NCI-H748 treated with DMSO at 0.1 percent for 48 hours (cell line): ENCODE data around the gene MSMO1.
"Not testable (repeated sequence)": the region's sequence is repeated elsewhere in the genome, so short reads cannot be mapped to it uniquely, and the experiment has no call there.

Source experiments
- DNase-seq: peaks from one replicate; lab custom pipeline; 2025; lab: John Stamatoyannopoulos, UW

Gene MSMO1

DNA sequence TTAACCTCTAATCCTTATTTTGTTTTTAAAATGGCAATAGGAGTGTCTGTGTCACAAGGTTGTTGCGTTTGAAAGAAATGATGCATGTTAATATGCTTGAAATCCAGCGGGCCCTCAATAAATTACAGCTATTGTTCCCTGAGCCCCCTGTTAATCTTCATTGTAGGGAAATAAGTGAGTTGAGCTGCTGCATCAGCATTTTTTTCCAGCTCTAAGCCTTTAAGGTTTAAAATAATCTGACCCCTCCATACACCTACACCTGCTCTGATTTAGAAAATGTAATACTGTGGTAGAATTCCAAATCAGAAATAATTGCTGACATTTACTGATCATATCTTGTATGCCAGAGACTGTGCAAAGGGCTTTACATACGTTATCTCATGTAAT is 2.6 kb upstream of the MSMO1 start:
- DNase-seq = no peak

DNA sequence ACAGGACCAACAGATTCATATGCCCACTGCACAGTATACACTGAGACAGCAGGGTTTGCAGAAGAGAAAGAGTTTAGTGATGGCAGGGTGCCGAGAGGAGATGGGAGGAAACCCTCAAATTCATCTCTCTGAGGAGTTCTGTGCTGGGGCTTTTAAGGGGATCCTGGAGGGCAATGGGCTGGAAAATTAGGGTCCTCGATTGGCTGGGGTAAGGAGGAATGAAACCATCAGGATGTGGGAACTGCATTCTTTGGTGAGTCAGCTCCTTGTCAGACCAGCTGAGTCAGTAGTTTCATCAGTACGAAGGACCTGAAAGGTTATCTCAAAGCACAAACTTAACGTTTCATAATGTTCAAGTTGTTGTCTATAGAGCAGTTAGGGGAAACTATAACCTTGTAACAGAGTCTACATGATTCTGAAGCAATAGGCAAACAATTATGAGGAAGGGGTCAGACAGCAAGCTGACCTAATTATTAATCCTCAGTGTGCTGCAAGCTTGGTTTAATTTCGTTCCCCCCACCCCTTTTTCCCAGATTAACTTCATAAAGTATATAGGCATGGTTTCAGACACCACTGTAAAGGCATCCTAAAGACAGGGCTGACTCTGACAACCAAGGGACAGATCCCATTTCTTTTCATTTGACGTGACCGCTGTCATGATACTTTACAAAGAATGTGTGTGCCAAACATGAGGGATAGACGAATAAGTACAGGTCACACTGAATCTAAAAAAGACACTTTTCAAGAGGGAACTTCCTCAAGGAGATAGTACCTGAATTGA is 1.5 kb upstream of the MSMO1 start:
- DNase-seq = no peak

DNA sequence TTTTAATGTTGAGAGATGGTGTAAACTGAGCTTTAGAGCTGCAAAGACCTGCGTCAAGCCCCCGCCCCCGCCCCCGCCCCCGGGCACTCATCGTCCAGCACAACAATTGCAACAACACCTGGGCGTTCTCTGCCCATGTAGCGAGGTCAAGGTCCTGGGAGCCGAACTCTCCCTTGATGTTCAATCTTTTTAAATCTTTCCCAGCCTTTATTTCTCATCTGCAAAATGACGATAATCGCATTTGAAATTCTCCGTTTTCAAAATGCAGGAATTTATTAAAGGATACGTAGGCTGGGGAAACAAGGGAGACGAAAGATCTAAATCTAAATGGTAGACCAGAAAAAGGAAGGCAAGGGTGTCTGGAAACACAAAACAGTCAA is 648 bp upstream of the MSMO1 start:
- DNase-seq = no peak

DNA sequence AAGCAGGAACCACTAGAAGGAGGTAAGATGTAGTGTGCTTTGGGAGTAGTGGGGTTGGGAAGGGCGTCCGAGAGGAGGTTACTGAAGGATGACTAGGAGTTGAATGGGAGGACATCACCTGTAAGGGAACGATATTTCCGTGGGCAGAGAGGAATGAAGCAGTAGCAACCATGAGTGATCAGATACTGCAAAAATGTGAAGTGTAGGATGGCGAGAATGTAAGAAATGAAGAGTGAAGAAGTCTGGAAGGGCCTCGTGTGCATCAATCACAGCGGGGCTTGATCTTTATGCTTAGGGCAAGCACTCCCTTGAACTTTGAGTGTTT is 594 bp downstream of the MSMO1 start:
- no peak for DNase-seq

GRCh38 chr4:165328708-165329107 is 1.2 kb downstream of the MSMO1 start:
- no peak for DNase-seq

DNA sequence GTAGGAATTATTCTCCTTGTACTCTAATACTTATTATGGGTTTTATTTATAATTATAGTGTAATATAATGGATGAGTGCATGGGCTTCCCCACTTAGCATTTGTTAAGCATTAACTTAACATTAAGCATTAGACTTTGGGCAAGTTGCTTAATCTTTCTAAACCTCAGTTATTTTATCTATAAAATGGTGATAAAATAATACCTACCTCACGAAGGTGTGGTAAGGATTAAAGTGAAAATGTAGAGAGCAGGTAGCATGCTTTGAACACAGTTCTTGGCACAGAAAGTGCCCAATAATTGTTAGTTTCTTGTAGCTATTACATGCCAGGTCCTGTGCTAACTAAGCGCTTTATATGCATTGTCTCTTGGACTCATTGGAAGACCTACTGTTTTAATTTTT is 2.6 kb downstream of the MSMO1 start:
- no peak for DNase-seq

DNA sequence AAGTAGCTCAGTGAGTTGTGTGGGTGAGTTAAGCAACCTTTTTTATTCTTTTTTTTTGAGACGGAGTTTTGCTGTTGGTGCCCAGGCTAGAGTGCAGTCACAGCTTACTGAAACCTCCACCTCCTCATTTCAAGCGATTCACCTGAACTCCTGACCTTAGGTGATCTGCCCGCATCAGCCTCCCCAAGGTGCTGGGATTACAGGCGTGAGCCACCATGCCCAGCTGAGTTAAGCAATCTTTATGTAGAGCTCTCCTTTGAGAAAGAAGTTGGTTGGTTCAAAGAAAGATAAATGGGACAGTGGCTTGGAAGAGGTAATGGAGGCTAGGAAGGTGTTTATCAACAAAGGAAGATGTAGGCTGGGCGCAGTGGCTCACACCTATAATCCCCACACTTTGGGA is 3.2 kb downstream of the MSMO1 start:
- DNase-seq = no peak

- peak; percentile 14 for DNase-seq
These were observed 3.9 kb downstream of the MSMO1 start for GRCh38 chr4:165331359-165331758.

GRCh38 chr4:165331823-165332222 is 4.4 kb downstream of the MSMO1 start:
- DNase-seq = peak; percentile 17

DNA sequence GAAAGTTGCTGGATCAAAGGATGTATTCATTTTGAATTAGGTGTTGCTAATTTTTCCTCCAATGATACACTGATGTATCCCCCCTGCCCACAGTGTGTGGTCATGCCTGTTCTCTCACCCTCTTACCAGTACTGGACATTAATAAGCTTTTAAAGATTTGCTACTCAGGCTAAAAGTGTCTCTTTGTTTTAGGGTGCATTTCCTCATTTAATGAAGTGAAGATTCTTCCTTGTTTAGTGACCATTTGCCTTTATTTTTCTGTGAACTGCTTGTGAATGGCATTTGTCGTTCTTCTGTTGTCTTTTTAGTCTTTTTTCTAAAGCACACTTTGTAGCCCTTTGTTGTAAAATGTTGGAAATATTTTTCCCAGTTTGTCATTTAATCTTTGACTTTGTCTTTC is 5.0 kb downstream of the MSMO1 start:
- DNase-seq = no peak

DNA sequence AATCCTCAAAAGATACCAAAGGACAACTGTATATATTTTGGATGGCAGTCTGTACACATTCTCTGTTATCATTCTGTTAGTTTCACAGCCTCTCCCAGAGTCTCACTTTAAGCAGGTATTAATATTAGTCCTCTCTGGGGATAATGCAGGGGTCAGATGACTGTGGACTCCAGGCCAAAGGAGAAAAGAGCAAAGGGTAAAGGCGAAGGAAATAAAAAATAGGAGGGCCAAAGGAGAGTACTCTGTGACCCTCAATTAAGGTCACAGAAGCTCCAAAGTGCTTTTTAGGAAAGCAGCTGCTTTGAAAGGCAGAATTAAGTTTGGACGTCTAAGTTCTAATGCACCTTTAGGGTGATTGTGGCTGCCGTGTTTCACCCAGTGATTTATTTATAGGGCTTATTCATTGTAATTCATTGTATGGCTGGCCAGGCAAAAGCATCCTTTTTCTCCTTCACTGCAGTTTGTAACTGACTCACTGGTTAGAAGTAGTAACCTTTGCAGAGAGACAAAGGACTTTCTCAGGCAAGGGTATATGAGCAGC is 7.8 kb downstream of the MSMO1 start:
- no peak for DNase-seq

GRCh38 chr4:165336743-165337142 is 9.3 kb downstream of the MSMO1 start:
- no peak for DNase-seq

GRCh38 chr4:165342340-165342739 is 14.9 kb downstream of the MSMO1 start:
- not testable (repeated sequence) for DNase-seq

DNA sequence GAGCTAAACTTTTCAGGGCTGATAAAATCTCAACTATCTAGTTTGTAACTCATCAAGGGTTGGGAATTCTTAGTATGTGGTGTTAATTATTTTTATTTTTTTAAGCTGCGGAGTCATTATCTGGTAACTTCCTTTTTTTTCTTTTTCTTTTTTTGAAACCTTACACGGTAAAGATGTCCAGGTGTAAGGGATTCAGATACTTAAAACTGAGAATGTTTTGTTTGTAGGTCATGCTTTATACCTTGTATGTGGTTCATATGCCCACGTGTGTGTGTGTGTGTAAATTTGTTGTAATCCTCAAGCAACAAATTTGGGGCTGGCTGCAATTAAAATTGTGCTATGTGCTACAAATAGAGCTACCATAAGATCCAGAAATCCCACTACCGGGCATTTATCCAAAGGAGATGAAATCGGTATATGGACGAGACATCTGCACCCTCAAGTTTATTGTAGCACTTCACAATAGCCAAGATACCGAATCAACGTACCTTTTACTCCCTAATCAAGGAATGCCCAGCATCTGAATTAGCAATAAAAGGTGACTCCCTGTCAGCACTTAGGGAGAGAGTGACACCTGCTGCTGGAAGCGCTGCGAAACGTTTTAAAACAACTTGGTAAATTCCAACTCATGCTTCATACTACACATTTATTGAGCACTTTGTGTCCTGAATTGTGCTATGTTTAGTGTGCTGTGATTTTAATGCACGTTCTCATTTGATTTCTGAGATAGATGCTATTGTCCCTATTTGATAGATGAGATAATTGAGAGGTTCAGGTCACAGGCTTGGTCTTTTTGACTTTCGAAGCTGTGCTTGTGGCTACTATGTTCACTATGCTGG is 16.1 kb downstream of the MSMO1 start:
- peak; percentile 8 for DNase-seq

DNA sequence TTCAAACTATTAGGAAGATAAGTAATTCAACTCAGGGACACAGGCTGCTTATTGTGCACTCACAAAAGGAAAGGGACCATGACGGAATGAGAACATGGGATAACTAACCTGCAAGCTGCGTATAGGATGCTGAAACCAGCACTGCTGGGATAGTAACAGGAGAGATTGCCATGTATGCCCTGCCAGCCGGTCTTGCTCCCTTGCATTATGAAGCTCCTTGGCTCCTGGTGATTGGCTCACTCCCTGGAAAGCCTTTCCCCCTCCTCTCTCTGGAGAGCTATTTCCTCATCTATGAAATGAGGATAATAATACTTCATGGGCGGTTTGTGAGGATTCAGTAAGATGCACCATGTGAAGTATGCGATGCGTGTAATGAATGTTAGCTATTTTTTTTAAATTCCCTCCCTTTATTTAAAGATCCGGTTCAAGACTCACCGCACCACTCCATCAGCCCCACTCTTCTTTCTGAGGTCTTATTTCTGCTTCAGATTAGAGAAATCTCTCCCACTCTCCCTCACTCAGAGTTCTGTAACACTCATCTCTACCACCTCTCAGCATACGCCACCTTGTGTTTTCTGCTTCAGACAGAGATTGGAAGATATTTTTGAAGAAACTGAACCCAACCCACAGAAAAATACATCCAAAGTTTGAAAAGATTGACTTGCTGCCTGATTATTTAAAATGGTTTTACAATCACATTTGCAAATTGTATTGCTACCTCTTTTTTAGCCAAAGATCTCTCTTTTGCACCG is 18.4 kb downstream of the MSMO1 start:
- no peak for DNase-seq

DNA sequence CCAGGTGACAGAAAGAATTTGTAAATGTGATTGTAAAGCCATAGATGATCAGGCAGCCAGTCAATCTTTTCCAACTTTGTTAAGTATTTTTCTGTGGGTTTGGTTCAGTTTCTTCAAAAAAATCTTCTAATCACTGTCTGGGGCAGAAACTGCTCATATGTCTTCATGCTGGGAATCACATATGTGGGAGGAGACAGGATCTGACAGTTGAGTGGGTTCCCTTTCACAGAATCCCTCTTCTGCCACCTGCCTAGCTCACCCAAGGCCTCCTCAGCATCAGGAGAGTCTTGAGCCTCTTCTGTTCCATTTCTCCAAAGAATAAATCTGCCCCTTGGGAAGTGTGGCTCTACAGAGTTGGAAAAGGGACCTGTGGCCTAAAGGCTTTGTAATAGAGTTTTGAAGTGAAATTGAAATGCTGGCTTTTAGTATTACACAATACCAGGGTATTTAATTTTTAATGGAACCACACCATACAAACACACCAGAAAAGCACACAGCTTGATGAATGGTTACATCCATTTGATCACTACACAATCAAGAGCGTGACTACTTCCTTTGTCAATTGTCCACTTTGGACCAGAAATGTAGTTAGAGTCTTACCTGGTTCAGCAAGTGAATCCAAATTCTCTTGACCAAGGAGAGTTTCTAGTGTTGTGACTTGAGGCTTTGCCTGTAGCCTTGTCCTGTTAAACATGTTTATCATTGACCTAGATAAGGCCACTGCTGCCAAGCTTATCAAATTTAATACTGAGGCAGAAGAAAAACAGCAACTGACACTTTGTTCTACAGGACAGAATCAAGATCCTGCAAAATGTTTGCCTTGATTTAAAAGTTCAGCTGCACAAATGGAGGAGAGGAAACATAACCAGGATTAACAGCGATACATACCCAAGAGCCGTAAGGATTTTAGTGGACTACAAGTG is 20.4 kb downstream of the MSMO1 start:
- DNase-seq = no peak

GRCh38 chr4:165351359-165352130 is 24.1 kb downstream of the MSMO1 start:
- DNase-seq = no peak

DNA sequence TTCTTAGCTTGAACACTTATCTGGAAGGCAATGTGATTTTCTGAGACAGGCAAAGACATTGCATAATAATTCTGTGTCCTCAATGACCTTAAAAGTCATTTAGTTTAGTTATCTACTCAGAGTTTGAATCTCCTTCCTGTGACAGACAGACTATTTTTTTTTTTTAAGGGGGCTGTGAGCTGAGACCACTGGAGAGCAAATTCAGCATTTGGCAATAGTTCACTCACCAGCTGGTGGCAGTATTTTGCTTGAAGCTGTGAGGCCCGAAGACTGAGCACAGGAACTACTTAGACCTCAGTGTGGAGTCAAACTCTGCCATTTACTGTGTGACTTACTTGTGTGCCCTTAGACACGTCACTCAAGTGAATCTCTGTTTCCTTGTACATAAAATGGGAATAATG is 28.4 kb downstream of the MSMO1 start:
- peak; percentile 26 for DNase-seq

GRCh38 chr4:165359506-165359905 is 32.0 kb downstream of the MSMO1 start:
- DNase-seq = no peak

- DNase-seq = no peak
These were observed 32.7 kb downstream of the MSMO1 start for GRCh38 chr4:165360041-165360695.
